Ascending aorta (tissue), 2 donors: Measurements from ENCODE around the gene TGFB1. TPM values are rescaled to one million over a fixed set of nuclear protein-coding genes. Genes with fewer than 3 reads are reported as not detected.

Experiments used
- DNase-seq, 2 donors: peaks; one replicate each; pipeline ENCODE4 v3.0.0-alpha.2; 2019; ENCODE audit warnings: low spot score in 2 of 2
- H3K27ac ChIP-seq, 2 donors: fragments of 200-600 bp; sonication (generic); one replicate each; pipeline ENCODE4 v1.5.1; 2016 to 2017; ENCODE audit warnings: mild to moderate bottlenecking in 1 of 2
- H3K27me3 ChIP-seq: fragments of 200-600 bp; sonication (generic); one replicate; pipeline ENCODE4 v1.5.1; 2017
- H3K36me3 ChIP-seq, 2 donors: fragments of 200-600 bp; sonication (generic); one replicate each; pipeline ENCODE4 v1.5.1; 2016
- H3K4me1 ChIP-seq, 2 donors: fragments of 200-600 bp; sonication (generic); one replicate each; pipeline ENCODE4 v1.5.1; 2016 to 2017; ENCODE audit warnings: mild to moderate bottlenecking in 1 of 2
- H3K4me3 ChIP-seq, 2 donors: fragments of 200-600 bp; sonication (generic); one replicate each; pipeline ENCODE4 v1.5.1; 2016 to 2017; ENCODE audit warnings: mild to moderate bottlenecking in 1 of 2
- H3K9me3 ChIP-seq, 2 donors: fragments of 200-600 bp; sonication (generic); one replicate each; pipeline ENCODE4 v1.5.1; 2016
- CTCF ChIP-seq, 3 experiments: fragments of 200-600 bp in 2 of 3; fragments of 450-650 bp in 1 of 3; sonication (generic) in 2 of 3; IDR thresholded peaks; one replicate each; pipeline ENCODE4 v1.5.1; 2016 to 2019; ENCODE audit warnings: antibody characterized with exemption in 3 of 3, mild to moderate bottlenecking in 1 of 3, moderate library complexity in 1 of 3
- intact Hi-C: fragments of 100-400 bp; cut with DNase I; formaldehyde crosslinking; loops from one replicate; pipeline ENCODE4 v1.15.1; 2023
- total RNA-seq: library from RNA; depleted of rRNA; stranded (reverse); fragments of >200 nt; gene quantifications from one replicate; pipeline ENCODE4 v1.1.0, GENCODE V29; 2016

Gene TGFB1
- total RNA-seq, 1 donor from 2014 or later = 103 TPM

GRCh38 chr19:41334793-41335192 is 18.9 kb downstream of the TGFB1 start:
- intact Hi-C loops = no loop called here
- H3K27me3 ChIP-seq = no peaks in the 10 kb centered on the region
- no peaks in the 10 kb centered on the region for H3K9me3 ChIP-seq
- H3K27ac ChIP-seq = no peak overlapping the region
- peaks cover 39 to 68% of the 10 kb centered on the region in 2 donors for H3K36me3 ChIP-seq
- no peak for DNase-seq
- H3K4me1 ChIP-seq = no peaks in the 10 kb centered on the region
- H3K4me3 ChIP-seq = no peak overlapping the region
- TF ChIP-seq CTCF (IDR thresholded peaks at IDR 0.05) = no peak

- intact Hi-C loops = no loop called here
Measured at GRCh38 chr19:41332468-41332867, 21.3 kb downstream of the TGFB1 start.

GRCh38 chr19:41332000-41332399 is 21.7 kb downstream of the TGFB1 start:
- Histone ChIP-seq H3K27ac (no peak overlapping the region), H3K36me3 (peaks cover 32 to 57% of the 10 kb centered on the region in 2 donors), H3K27me3 (no peaks in the 10 kb centered on the region), H3K4me3 (no peak overlapping the region), H3K4me1 (peaks cover 2 to 9% of the 10 kb centered on the region in 2 donors), H3K9me3 (no peaks in the 10 kb centered on the region)
- TF ChIP-seq CTCF (IDR thresholded peaks at IDR 0.05) = no peak
- intact Hi-C loops = no loop called here
- no peak for DNase-seq

More at GRCh38 chr19:41332468-41332867, 21.3 kb downstream of the TGFB1 start:
- Histone ChIP-seq H3K27me3 (no peaks in the 10 kb centered on the region), H3K36me3 (peaks cover 32 to 60% of the 10 kb centered on the region in 2 donors), H3K9me3 (no peaks in the 10 kb centered on the region), H3K4me1 (peaks cover 2 to 5% of the 10 kb centered on the region in 2 donors), H3K4me3 (no peak overlapping the region), H3K27ac (no peak overlapping the region)
- no peak for TF ChIP-seq CTCF (IDR thresholded peaks at IDR 0.05)
- no peak for DNase-seq

GRCh38 chr19:41330946-41331678 is 22.6 kb downstream of the TGFB1 start:
- no peak overlapping the region for H3K4me3 ChIP-seq
- no peak overlapping the region for H3K27ac ChIP-seq
- no peak for DNase-seq
- peaks cover 32 to 50% of the 10 kb centered on the region in 2 donors for H3K36me3 ChIP-seq
- intact Hi-C loops = no loop called here
- TF ChIP-seq CTCF (IDR thresholded peaks at IDR 0.05) = no peak
- peaks cover 5 to 18% of the 10 kb centered on the region in 2 donors for H3K4me1 ChIP-seq
- no peaks in the 10 kb centered on the region for H3K27me3 ChIP-seq
- no peaks in the 10 kb centered on the region for H3K9me3 ChIP-seq

GRCh38 chr19:41330481-41330880 is 23.2 kb downstream of the TGFB1 start:
- Histone ChIP-seq H3K36me3 (peaks cover 26 to 46% of the 10 kb centered on the region in 2 donors), H3K9me3 (no peaks in the 10 kb centered on the region), H3K27ac (no peak overlapping the region), H3K27me3 (no peaks in the 10 kb centered on the region), H3K4me3 (no peak overlapping the region), H3K4me1 (peaks cover 9 to 24% of the 10 kb centered on the region in 2 donors)
- intact Hi-C loops = no loop called here
- TF ChIP-seq CTCF (IDR thresholded peaks at IDR 0.05) = no peak
- no peak for DNase-seq
